HEK293 (cell line): ENCODE results near the gene CDC42EP3.

Source experiments
- CTCF ChIA-PET: fragments of 350-600 bp; formaldehyde crosslinking; extraction: SDS; loops from one replicate; lab custom pipeline; 2021; ENCODE audit warnings: antibody characterized with exemption; lab: Yijun Ruan, JAX
- POLR2A ChIA-PET: fragments of 300-600 bp; formaldehyde crosslinking; extraction: SDS; loops from one replicate; lab custom pipeline; 2020; ENCODE audit warnings: antibody characterized with exemption, inconsistent platforms; lab: Yijun Ruan, JAX
- H3K27ac ChIP-seq: fragments of 200-500 bp; sonication (Bioruptor generic); 2 replicates; pipeline ENCODE4 v1.5.1; 2014; ENCODE audit warnings: low read depth, low read length, control low read depth, inconsistent platforms; ENCODE audit errors: extremely low read depth
- H3K36me3 ChIP-seq, 2 experiments: fragments of 200-500 bp in 1 of 2; sonication (Bioruptor generic) in 1 of 2; 1 replicate in 1 of 2; 2 replicates in 1 of 2; pipeline ENCODE4 v1.5.1; 2014 to 2017; ENCODE audit warnings: inconsistent platforms in 2 of 2, low read length in 2 of 2; ENCODE audit not compliant: control insufficient read depth in 2 of 2, insufficient read depth in 1 of 2
- H3K4me1 ChIP-seq: fragments of 200-500 bp; sonication (Bioruptor generic); 2 replicates; pipeline ENCODE4 v1.5.1; 2014; ENCODE audit warnings: mild to moderate bottlenecking, low read length, inconsistent platforms; ENCODE audit not compliant: control insufficient read depth, insufficient read depth
- H3K4me3 ChIP-seq: 2 replicates; pipeline ENCODE4 v1.5.1; 2011; ENCODE audit warnings: low read depth, mild to moderate bottlenecking, control low read depth, low read length, moderate library complexity
- H3K9me3 ChIP-seq: fragments of 200-500 bp; sonication (Bioruptor generic); 2 replicates; pipeline ENCODE4 v1.5.1; 2014; ENCODE audit warnings: low read depth, low read length, inconsistent platforms; ENCODE audit not compliant: control insufficient read depth, insufficient read depth
- BCL6B ChIP-seq: fragments of 450-650 bp; formaldehyde crosslinking; IDR thresholded peaks from 2 replicates; pipeline ENCODE4 v1.5.1; 2017; ENCODE audit warnings: missing biosample characterization, missing genetic modification characterization
- HIC1 ChIP-seq: fragments of 450-650 bp; formaldehyde crosslinking; IDR thresholded peaks from 2 replicates; pipeline ENCODE4 v1.5.1; 2016; ENCODE audit warnings: missing biosample characterization, missing genetic modification characterization
- HOXC10 ChIP-seq: sonication (generic); formaldehyde crosslinking; IDR thresholded peaks from 2 replicates; pipeline ENCODE4 v1.8.1; 2023; ENCODE audit warnings: mild to moderate bottlenecking, missing genetic modification reagents
- PRDM1 ChIP-seq: fragments of 450-650 bp; formaldehyde crosslinking; IDR thresholded peaks from 2 replicates; pipeline ENCODE4; 2016; ENCODE audit warnings: missing biosample characterization, missing genetic modification characterization
- SALL2 ChIP-seq: fragments of 450-650 bp; formaldehyde crosslinking; IDR thresholded peaks from 2 replicates; pipeline ENCODE4 v1.5.0; 2017; ENCODE audit warnings: missing biosample characterization, mild to moderate bottlenecking, missing genetic modification characterization, borderline replicate concordance
- ZBTB20 ChIP-seq: fragments of 450-650 bp; formaldehyde crosslinking; IDR thresholded peaks from 2 replicates; pipeline ENCODE4 v1.5.1; 2016; ENCODE audit warnings: missing biosample characterization, missing genetic modification characterization
- ZIC2 ChIP-seq: fragments of 450-650 bp; formaldehyde crosslinking; IDR thresholded peaks from 2 replicates; pipeline ENCODE4 v1.5.1; 2016; ENCODE audit warnings: missing biosample characterization, missing genetic modification characterization
- ZNF112 ChIP-seq: fragments of 450-650 bp; formaldehyde crosslinking; IDR thresholded peaks from 2 replicates; pipeline ENCODE4 v1.5.0; 2017; ENCODE audit warnings: missing biosample characterization, missing genetic modification characterization
- ZNF114 ChIP-seq: fragments of 450-650 bp; formaldehyde crosslinking; IDR thresholded peaks from 2 replicates; pipeline ENCODE4 v1.5.0; 2017; ENCODE audit warnings: missing biosample characterization, missing genetic modification characterization
- ZNF132 ChIP-seq: fragments of 450-650 bp; formaldehyde crosslinking; IDR thresholded peaks from 2 replicates; pipeline ENCODE4 v1.5.1; 2017; ENCODE audit warnings: missing biosample characterization, missing genetic modification characterization, borderline replicate concordance
- ZNF19 ChIP-seq: fragments of 450-650 bp; formaldehyde crosslinking; IDR thresholded peaks from 2 replicates; pipeline ENCODE4; 2016; ENCODE audit warnings: missing biosample characterization, missing genetic modification characterization, low read depth
- ZNF248 ChIP-seq: fragments of 450-650 bp; formaldehyde crosslinking; IDR thresholded peaks from 2 replicates; pipeline ENCODE4 v1.5.1; 2017; ENCODE audit warnings: missing biosample characterization, missing genetic modification characterization
- ZNF292 ChIP-seq: fragments of 450-650 bp; formaldehyde crosslinking; IDR thresholded peaks from 2 replicates; pipeline ENCODE4 v1.5.1; 2016; ENCODE audit warnings: low read depth, missing biosample characterization, missing genetic modification characterization, borderline replicate concordance
- ZNF302 ChIP-seq: fragments of 450-650 bp; formaldehyde crosslinking; IDR thresholded peaks from 2 replicates; pipeline ENCODE4 v1.5.1; 2016; ENCODE audit warnings: missing biosample characterization, missing genetic modification characterization, low read depth
- ZNF518A ChIP-seq: fragments of 450-650 bp; formaldehyde crosslinking; conservative IDR thresholded peaks from 2 replicates; pipeline ENCODE4 v1.5.1; 2016; ENCODE audit warnings: low read depth, missing biosample characterization, missing genetic modification characterization
- ZNF544 ChIP-seq: fragments of 450-650 bp; formaldehyde crosslinking; IDR thresholded peaks from 2 replicates; pipeline ENCODE4 v1.5.0; 2017; ENCODE audit warnings: missing biosample characterization, missing genetic modification characterization
- ZNF558 ChIP-seq: fragments of 450-650 bp; formaldehyde crosslinking; IDR thresholded peaks from 2 replicates; pipeline ENCODE4 v1.5.1; 2016; ENCODE audit warnings: missing biosample characterization, missing genetic modification characterization
- ZNF585B ChIP-seq: fragments of 450-650 bp; formaldehyde crosslinking; IDR thresholded peaks from 2 replicates; pipeline ENCODE4 v1.5.1; 2016; ENCODE audit warnings: missing biosample characterization, missing genetic modification characterization
- ZNF645 ChIP-seq: fragments of 450-650 bp; formaldehyde crosslinking; IDR thresholded peaks from 2 replicates; pipeline ENCODE4; 2016; ENCODE audit warnings: missing biosample characterization, missing genetic modification characterization
- ZNF658 ChIP-seq: fragments of 450-650 bp; formaldehyde crosslinking; IDR thresholded peaks from 2 replicates; pipeline ENCODE4; 2016; ENCODE audit warnings: missing biosample characterization, missing genetic modification characterization
- ZNF776 ChIP-seq: fragments of 450-650 bp; formaldehyde crosslinking; IDR thresholded peaks from 2 replicates; pipeline ENCODE4 v1.5.0; 2017; ENCODE audit warnings: missing biosample characterization, missing genetic modification characterization, borderline replicate concordance
- ZNF791 ChIP-seq: fragments of 450-650 bp; formaldehyde crosslinking; IDR thresholded peaks from 2 replicates; pipeline ENCODE4 v1.5.1; 2016; ENCODE audit warnings: missing biosample characterization, missing genetic modification characterization

The CDC42EP3 gene

GRCh38 chr2:37636381-37637066 lies 34.9 kb downstream of the CDC42EP3 start (continued):
- TF ChIP-seq BCL6B (no peak), ZNF558 (tag by site-specific recombination) (no peak)

GRCh38 chr2:37635504-37636380 lies 35.7 kb downstream of the CDC42EP3 start:
- ChIA-PET CTCF (no interaction called here), POLR2A (no interaction called here)
- H3K4me3 ChIP-seq, result no peak overlapping the region
- peaks cover 24% of the 10 kb centered on the region for H3K4me1 ChIP-seq
- TF ChIP-seq ZIC2 (tag by site-specific recombination), result no peak
- TF ChIP-seq ZNF645 (tag by site-specific recombination), result no peak
- H3K9me3 ChIP-seq, result no peaks in the 10 kb centered on the region
- H3K36me3 ChIP-seq, result no peaks in the 10 kb centered on the region
- H3K27ac ChIP-seq, result no peak overlapping the region

- H3K4me3 ChIP-seq, result no peak overlapping the region
- no peaks in the 10 kb centered on the region for H3K36me3 ChIP-seq
- ChIA-PET POLR2A (no interaction called here), CTCF (interaction anchor here (1.1 kb wide), 1 partner anchor 198 kb away, joined by 4 read pairs; no protein-coding TSS in a partner anchor)
- H3K4me1 ChIP-seq, result peaks cover 24% of the 10 kb centered on the region
- H3K9me3 ChIP-seq, result no peaks in the 10 kb centered on the region
- no peak overlapping the region for H3K27ac ChIP-seq
- TF ChIP-seq HOXC10 (no peak), ZBTB20 (tag by site-specific recombination) (no peak), HIC1 (tag by site-specific recombination) (no peak), ZNF776 (tag by site-specific recombination) (no peak), ZNF585B (tag by site-specific recombination) (no peak), ZNF114 (tag by site-specific recombination) (no peak), ZNF292 (tag by site-specific recombination) (no peak), PRDM1 (no peak), ZNF19 (tag by site-specific recombination) (no peak), ZNF658 (tag by site-specific recombination) (no peak), SALL2 (no peak), ZNF112 (tag by site-specific recombination) (no peak), ZNF132 (tag by site-specific recombination) (no peak), ZNF248 (tag by site-specific recombination) (no peak), ZNF518A (no peak), ZNF544 (tag by site-specific recombination) (no peak), ZNF791 (tag by site-specific recombination) (no peak), ZNF302 (no peak)
Measured at GRCh38 chr2:37634914-37635503, 36.4 kb downstream of the CDC42EP3 start.
